Measurements from ENCODE around the gene RNF113B. TPM values are rescaled to one million over a fixed set of nuclear protein-coding genes. Genes with fewer than 3 reads are reported as not detected.

RNF113B gene
- total RNA-seq, 1 donor from 2014 or later: not detected

- TF ChIP-seq CTCF (IDR thresholded peaks at IDR 0.05): no peak
- TF ChIP-seq EZH2 (IDR thresholded peaks at IDR 0.05): no peak
- no peak for TF ChIP-seq EZH2phosphoT487 (IDR thresholded peaks at IDR 0.05)
- Mint-ChIP-seq H3K36me3 (peaks cover 22% of the 10 kb centered on the region), H3K27me3 (ENCODE audit: insufficient read depth, low read depth) (peaks cover 6% of the 10 kb centered on the region), H3K4me3 (no peak overlapping the region), H3K9me3 (peaks cover 14% of the 10 kb centered on the region), H3K27ac (no peak overlapping the region), H3K4me1 (peaks cover 15% of the 10 kb centered on the region)
- Histone ChIP-seq H3K27me3 (no peaks in the 10 kb centered on the region), H2AFZ (replicated peaks) (no peak overlapping the region), H3K4me3 (no peak overlapping the region), H3K9ac (no peak overlapping the region), H3K9me3 (ENCODE audit: low read depth) (no peaks in the 10 kb centered on the region), H3K36me3 (no peaks in the 10 kb centered on the region), H3K4me1 (no peaks in the 10 kb centered on the region), H3K4me2 (no peak overlapping the region), H3K27ac (no peak overlapping the region), H3F3A (ENCODE audit: low read depth) (no peaks in the 10 kb centered on the region), H3K79me2 (ENCODE audit: low read depth) (peaks cover 30% of the 10 kb centered on the region), H4K20me1 (ENCODE audit: low read depth) (peaks cover 12% of the 10 kb centered on the region)
- no peak for DNase-seq (ENCODE audit: low spot score)
These were observed 45.0 kb upstream of the RNF113B start for GRCh38 chr13:98222081-98222554.

- Mint-ChIP-seq H3K27ac (no peak overlapping the region), H3K4me1 (peaks cover 19% of the 10 kb centered on the region), H3K27me3 (ENCODE audit: insufficient read depth, low read depth) (peaks cover 3% of the 10 kb centered on the region), H3K36me3 (peaks cover 16% of the 10 kb centered on the region), H3K9me3 (peaks cover 6% of the 10 kb centered on the region), H3K4me3 (no peak overlapping the region)
- TF ChIP-seq CTCF (IDR thresholded peaks at IDR 0.05): no peak
- TF ChIP-seq EZH2 (IDR thresholded peaks at IDR 0.05): no peak
- no peak for TF ChIP-seq EZH2phosphoT487 (IDR thresholded peaks at IDR 0.05)
- no peak overlapping the region for H3K27ac ChIP-seq
- no peaks in the 10 kb centered on the region for H3K9me3 ChIP-seq (ENCODE audit: low read depth)
- peaks cover 13% of the 10 kb centered on the region for H4K20me1 ChIP-seq (ENCODE audit: low read depth)
- DNase-seq (ENCODE audit: low spot score): no peak
- no peak overlapping the region for H3K4me3 ChIP-seq
- H3K9ac ChIP-seq: no peak overlapping the region
- peaks cover 30% of the 10 kb centered on the region for H3K79me2 ChIP-seq (ENCODE audit: low read depth)
- H2AFZ ChIP-seq (replicated peaks): no peak overlapping the region
- H3K27me3 ChIP-seq: no peaks in the 10 kb centered on the region
- no peaks in the 10 kb centered on the region for H3K36me3 ChIP-seq
- H3K4me2 ChIP-seq: no peak overlapping the region
- no peaks in the 10 kb centered on the region for H3K4me1 ChIP-seq
- no peaks in the 10 kb centered on the region for H3F3A ChIP-seq (ENCODE audit: low read depth)
These were observed 44.2 kb upstream of the RNF113B start for GRCh38 chr13:98221234-98221633.

GRCh38 chr13:98220271-98220791, 43.3 kb upstream of the RNF113B start:
- H3K27me3 ChIP-seq: no peaks in the 10 kb centered on the region
- no peaks in the 10 kb centered on the region for H3F3A ChIP-seq (ENCODE audit: low read depth)
- TF ChIP-seq CTCF (IDR thresholded peaks at IDR 0.05): no peak
- TF ChIP-seq EZH2phosphoT487 (IDR thresholded peaks at IDR 0.05): no peak
- TF ChIP-seq EZH2 (IDR thresholded peaks at IDR 0.05): no peak
- peaks cover 12% of the 10 kb centered on the region for H3K36me3 Mint-ChIP-seq
- no peak overlapping the region for H3K4me3 Mint-ChIP-seq
- no peak for DNase-seq (ENCODE audit: low spot score)
- H3K9ac ChIP-seq: no peak overlapping the region
- H3K4me1 ChIP-seq: no peaks in the 10 kb centered on the region
- H3K4me3 ChIP-seq: no peak overlapping the region
- H3K27me3 Mint-ChIP-seq (ENCODE audit: insufficient read depth, low read depth): no peaks in the 10 kb centered on the region
- peaks cover 30% of the 10 kb centered on the region for H3K79me2 ChIP-seq (ENCODE audit: low read depth)
- no peak overlapping the region for H3K4me2 ChIP-seq
- no peaks in the 10 kb centered on the region for H3K9me3 ChIP-seq (ENCODE audit: low read depth)
- peaks cover 24% of the 10 kb centered on the region for H3K4me1 Mint-ChIP-seq
- no peaks in the 10 kb centered on the region for H3K36me3 ChIP-seq
- H4K20me1 ChIP-seq (ENCODE audit: low read depth): peaks cover 13% of the 10 kb centered on the region
- no peak overlapping the region for H2AFZ ChIP-seq (replicated peaks)
- no peak overlapping the region for H3K27ac ChIP-seq
- no peaks in the 10 kb centered on the region for H3K9me3 Mint-ChIP-seq
- H3K27ac Mint-ChIP-seq: no peak overlapping the region
